DOHH2 (cell line): Measurements from ENCODE around the gene TMEM45A.

Source experiments
- H3F3A ChIP-seq: fragments of 200-600 bp; sonication (generic), shearing (Covaris generic); 2 replicates; pipeline ENCODE4 v1.6.0; 2016; ENCODE audit warnings: antibody characterized with exemption, mild to moderate bottlenecking; ENCODE audit not compliant: control insufficient read depth, insufficient read depth
- H3K27ac ChIP-seq: fragments of 200-600 bp; sonication (generic); 2 replicates; pipeline ENCODE4 v1.5.1; 2014; ENCODE audit warnings: low read depth, mild to moderate bottlenecking, low read length, moderate library complexity
- H3K27me3 ChIP-seq: fragments of 200-600 bp; sonication (generic); 2 replicates; pipeline ENCODE4 v1.6.1; 2014; ENCODE audit warnings: mild to moderate bottlenecking, low read length, mixed read lengths; ENCODE audit not compliant: control insufficient read depth
- H3K36me3 ChIP-seq: fragments of 200-600 bp; sonication (generic); 2 replicates; pipeline ENCODE4 v1.6.1; 2014; ENCODE audit warnings: mild to moderate bottlenecking, low read length, moderate library complexity, mixed read lengths; ENCODE audit not compliant: control insufficient read depth
- H3K4me1 ChIP-seq: fragments of 200-600 bp; sonication (generic); 2 replicates; pipeline ENCODE4 v1.6.1; 2014; ENCODE audit warnings: mild to moderate bottlenecking, low read length, mixed read lengths; ENCODE audit not compliant: control insufficient read depth
- H3K4me2 ChIP-seq: fragments of 200-600 bp; sonication (generic); 2 replicates; pipeline ENCODE4 v1.6.0; 2014; ENCODE audit warnings: mild to moderate bottlenecking, low read length, moderate library complexity
- H3K4me3 ChIP-seq: fragments of 200-600 bp; sonication (generic); 2 replicates; pipeline ENCODE4 v1.5.1; 2014; ENCODE audit warnings: mild to moderate bottlenecking, low read length, mixed read lengths
- H3K79me2 ChIP-seq: fragments of 200-600 bp; sonication (generic); 2 replicates; pipeline ENCODE4 v1.6.1; 2014; ENCODE audit warnings: mild to moderate bottlenecking, low read length, mixed read lengths; ENCODE audit not compliant: control insufficient read depth
- H3K9me2 ChIP-seq: fragments of 200-600 bp; sonication (generic); replicated peaks from 2 replicates; pipeline ENCODE4 v1.6.1; 2014; ENCODE audit warnings: mild to moderate bottlenecking, low read length, mixed read lengths; ENCODE audit not compliant: control insufficient read depth
- H3K9me3 ChIP-seq: fragments of 200-600 bp; sonication (generic); 2 replicates; pipeline ENCODE4 v1.6.1; 2014; ENCODE audit warnings: antibody characterized with exemption, low read length, mixed read lengths; ENCODE audit not compliant: control insufficient read depth, insufficient read depth
- H4K20me1 ChIP-seq: fragments of 200-600 bp; sonication (generic); 2 replicates; pipeline ENCODE4 v1.6.0; 2014; ENCODE audit warnings: low read depth, mild to moderate bottlenecking, antibody characterized with exemption, low read length, moderate library complexity; ENCODE audit not compliant: control insufficient read depth, insufficient read depth
- EZH2phosphoT487 ChIP-seq: fragments of 200-600 bp; sonication (generic); IDR thresholded peaks from 2 replicates; pipeline ENCODE4 v1.6.1; 2017; ENCODE audit warnings: borderline replicate concordance, mild to moderate bottlenecking, antibody characterized with exemption, low read length, moderate library complexity, mixed read lengths
- TF ChIP-seq, protein P1 (sequence below): fragments of 200-600 bp; sonication (generic); IDR thresholded peaks from one replicate; pipeline ENCODE4 v1.5.1; 2014; ENCODE audit warnings: antibody characterized with exemption, mild to moderate bottlenecking, low read depth, low read length; ENCODE audit not compliant: poor library complexity, severe bottlenecking

The TMEM45A gene

DNA sequence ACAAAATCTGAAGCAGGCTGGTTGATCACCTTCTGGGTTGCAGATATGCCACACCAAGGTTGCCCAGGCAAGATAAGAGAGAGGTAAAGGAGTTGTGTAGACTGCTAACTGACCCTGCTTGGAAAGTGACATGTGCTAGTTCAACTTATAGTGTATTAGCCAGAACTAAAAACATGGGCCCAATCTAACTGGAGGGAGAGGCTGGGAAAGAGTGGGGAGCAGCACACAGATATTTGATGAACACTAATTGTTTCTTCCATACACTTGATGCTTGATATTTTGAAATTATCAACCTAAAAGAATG is 61.9 kb downstream of the TMEM45A start:
- Histone ChIP-seq H3K4me1 (no peaks in the 10 kb centered on the region), H4K20me1 (no peaks in the 10 kb centered on the region), H3K4me3 (no peak overlapping the region), H3K9me3 (no peaks in the 10 kb centered on the region), H3F3A (no peaks in the 10 kb centered on the region), H3K9me2 (no peaks in the 10 kb centered on the region), H3K79me2 (no peaks in the 10 kb centered on the region), H3K27ac (no peak overlapping the region), H3K4me2 (no peak overlapping the region), H3K27me3 (no peaks in the 10 kb centered on the region), H3K36me3 (no peaks in the 10 kb centered on the region)
- TF ChIP-seq, protein P1, sequence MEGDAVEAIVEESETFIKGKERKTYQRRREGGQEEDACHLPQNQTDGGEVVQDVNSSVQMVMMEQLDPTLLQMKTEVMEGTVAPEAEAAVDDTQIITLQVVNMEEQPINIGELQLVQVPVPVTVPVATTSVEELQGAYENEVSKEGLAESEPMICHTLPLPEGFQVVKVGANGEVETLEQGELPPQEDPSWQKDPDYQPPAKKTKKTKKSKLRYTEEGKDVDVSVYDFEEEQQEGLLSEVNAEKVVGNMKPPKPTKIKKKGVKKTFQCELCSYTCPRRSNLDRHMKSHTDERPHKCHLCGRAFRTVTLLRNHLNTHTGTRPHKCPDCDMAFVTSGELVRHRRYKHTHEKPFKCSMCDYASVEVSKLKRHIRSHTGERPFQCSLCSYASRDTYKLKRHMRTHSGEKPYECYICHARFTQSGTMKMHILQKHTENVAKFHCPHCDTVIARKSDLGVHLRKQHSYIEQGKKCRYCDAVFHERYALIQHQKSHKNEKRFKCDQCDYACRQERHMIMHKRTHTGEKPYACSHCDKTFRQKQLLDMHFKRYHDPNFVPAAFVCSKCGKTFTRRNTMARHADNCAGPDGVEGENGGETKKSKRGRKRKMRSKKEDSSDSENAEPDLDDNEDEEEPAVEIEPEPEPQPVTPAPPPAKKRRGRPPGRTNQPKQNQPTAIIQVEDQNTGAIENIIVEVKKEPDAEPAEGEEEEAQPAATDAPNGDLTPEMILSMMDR: no peak
- no peak for TF ChIP-seq EZH2phosphoT487

- TF ChIP-seq, protein P1: no peak
- no peak for TF ChIP-seq EZH2phosphoT487
- no peaks in the 10 kb centered on the region for H3K4me1 ChIP-seq
- no peaks in the 10 kb centered on the region for H3K27me3 ChIP-seq
- H3K79me2 ChIP-seq: no peaks in the 10 kb centered on the region
- H3K4me3 ChIP-seq: no peak overlapping the region
- H3K27ac ChIP-seq: no peak overlapping the region
- no peaks in the 10 kb centered on the region for H3K9me3 ChIP-seq
- no peak overlapping the region for H3K4me2 ChIP-seq
- H4K20me1 ChIP-seq: no peaks in the 10 kb centered on the region
- no peaks in the 10 kb centered on the region for H3K9me2 ChIP-seq
- H3K36me3 ChIP-seq: no peaks in the 10 kb centered on the region
- no peaks in the 10 kb centered on the region for H3F3A ChIP-seq
Measured at GRCh38 chr3:100556673-100557310, 64.4 kb downstream of the TMEM45A start.

DNA sequence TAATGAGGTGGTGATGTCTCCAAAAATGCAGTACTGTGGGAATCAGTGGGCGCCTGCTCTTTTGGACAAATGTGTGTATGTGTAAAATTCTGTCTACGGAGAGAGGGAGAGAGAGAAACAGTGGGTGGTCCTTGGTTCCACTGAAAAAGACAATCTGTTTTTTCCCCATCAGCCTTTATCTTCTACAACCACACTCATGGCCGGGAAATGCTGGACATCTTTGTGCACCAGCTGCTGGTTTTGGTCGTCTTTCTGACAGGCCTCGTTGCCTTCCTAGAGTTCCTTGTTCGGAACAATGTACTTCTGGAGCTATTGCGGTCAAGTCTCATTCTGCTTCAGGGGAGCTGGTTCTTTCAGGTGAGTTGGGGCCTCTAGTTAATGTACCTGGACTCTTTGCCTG is 65.8 kb downstream of the TMEM45A start:
- H3K27ac ChIP-seq: no peak overlapping the region
- no peaks in the 10 kb centered on the region for H3K4me1 ChIP-seq
- no peaks in the 10 kb centered on the region for H3K9me3 ChIP-seq
- no peaks in the 10 kb centered on the region for H3K36me3 ChIP-seq
- no peak overlapping the region for H3K4me3 ChIP-seq
- H3K79me2 ChIP-seq: no peaks in the 10 kb centered on the region
- H3K9me2 ChIP-seq: no peaks in the 10 kb centered on the region
- H3K27me3 ChIP-seq: no peaks in the 10 kb centered on the region
- H3F3A ChIP-seq: no peaks in the 10 kb centered on the region
- H3K4me2 ChIP-seq: no peak overlapping the region
- no peaks in the 10 kb centered on the region for H4K20me1 ChIP-seq
- no peak for TF ChIP-seq EZH2phosphoT487
- TF ChIP-seq, protein P1: no peak

GRCh38 chr3:100560426-100560825 is 68.0 kb downstream of the TMEM45A start:
- Histone ChIP-seq H3F3A (no peaks in the 10 kb centered on the region), H3K9me2 (no peaks in the 10 kb centered on the region), H3K79me2 (no peaks in the 10 kb centered on the region), H3K36me3 (no peaks in the 10 kb centered on the region), H3K27ac (no peak overlapping the region), H3K27me3 (no peaks in the 10 kb centered on the region), H3K9me3 (no peaks in the 10 kb centered on the region), H4K20me1 (no peaks in the 10 kb centered on the region), H3K4me3 (no peak overlapping the region), H3K4me1 (no peaks in the 10 kb centered on the region), H3K4me2 (no peak overlapping the region)
- no peak for TF ChIP-seq EZH2phosphoT487
- TF ChIP-seq, protein P1: no peak
